ENCODE results near the gene INO80E.

DNA sequence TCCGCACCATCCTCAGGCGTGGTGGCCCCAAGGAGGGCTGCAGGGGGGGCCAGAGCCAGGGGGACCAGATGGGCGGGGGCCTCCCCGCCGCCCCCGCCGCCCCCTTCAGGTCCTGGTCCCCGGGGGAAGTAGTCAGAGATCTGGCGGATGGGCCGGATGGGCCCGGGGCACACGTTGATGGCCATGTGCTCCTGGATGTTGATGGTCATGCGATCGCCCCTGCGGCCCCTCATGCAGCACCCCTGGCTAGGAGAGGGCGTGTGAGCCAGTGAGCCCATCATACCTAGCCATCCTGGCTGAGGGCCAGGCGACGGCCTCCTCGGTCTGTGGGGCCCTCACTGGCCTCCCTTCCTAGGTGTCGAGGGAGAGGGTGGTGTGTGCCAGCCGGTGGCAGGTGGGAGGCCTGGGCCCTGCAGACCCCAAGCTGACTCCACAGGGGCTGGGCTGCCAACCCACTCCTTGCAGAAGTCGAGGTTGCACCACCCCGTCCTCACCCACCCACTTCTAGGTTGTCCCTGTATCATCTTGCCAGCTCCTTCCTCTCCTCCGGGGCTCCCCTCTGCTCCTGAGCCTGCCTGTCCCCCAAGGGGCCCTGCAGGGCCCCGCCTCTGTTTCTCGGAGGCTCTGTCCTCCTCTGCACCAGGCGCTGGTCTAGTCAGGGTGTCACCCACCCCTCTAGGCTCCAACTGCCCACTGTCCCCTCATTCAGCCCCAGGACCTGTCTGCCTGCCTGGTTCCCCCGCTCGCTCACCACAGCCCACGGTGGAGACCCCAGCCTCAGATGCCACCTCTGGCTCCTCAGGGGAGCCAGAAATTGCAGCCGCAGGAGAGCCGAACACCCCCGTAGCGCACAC is 14.2 kb downstream of the INO80E start:
- TF ChIP-seq, protein P1, sequence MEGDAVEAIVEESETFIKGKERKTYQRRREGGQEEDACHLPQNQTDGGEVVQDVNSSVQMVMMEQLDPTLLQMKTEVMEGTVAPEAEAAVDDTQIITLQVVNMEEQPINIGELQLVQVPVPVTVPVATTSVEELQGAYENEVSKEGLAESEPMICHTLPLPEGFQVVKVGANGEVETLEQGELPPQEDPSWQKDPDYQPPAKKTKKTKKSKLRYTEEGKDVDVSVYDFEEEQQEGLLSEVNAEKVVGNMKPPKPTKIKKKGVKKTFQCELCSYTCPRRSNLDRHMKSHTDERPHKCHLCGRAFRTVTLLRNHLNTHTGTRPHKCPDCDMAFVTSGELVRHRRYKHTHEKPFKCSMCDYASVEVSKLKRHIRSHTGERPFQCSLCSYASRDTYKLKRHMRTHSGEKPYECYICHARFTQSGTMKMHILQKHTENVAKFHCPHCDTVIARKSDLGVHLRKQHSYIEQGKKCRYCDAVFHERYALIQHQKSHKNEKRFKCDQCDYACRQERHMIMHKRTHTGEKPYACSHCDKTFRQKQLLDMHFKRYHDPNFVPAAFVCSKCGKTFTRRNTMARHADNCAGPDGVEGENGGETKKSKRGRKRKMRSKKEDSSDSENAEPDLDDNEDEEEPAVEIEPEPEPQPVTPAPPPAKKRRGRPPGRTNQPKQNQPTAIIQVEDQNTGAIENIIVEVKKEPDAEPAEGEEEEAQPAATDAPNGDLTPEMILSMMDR (IDR thresholded peaks at IDR 0.05): no peak
- TF ChIP-seq, protein P2, sequence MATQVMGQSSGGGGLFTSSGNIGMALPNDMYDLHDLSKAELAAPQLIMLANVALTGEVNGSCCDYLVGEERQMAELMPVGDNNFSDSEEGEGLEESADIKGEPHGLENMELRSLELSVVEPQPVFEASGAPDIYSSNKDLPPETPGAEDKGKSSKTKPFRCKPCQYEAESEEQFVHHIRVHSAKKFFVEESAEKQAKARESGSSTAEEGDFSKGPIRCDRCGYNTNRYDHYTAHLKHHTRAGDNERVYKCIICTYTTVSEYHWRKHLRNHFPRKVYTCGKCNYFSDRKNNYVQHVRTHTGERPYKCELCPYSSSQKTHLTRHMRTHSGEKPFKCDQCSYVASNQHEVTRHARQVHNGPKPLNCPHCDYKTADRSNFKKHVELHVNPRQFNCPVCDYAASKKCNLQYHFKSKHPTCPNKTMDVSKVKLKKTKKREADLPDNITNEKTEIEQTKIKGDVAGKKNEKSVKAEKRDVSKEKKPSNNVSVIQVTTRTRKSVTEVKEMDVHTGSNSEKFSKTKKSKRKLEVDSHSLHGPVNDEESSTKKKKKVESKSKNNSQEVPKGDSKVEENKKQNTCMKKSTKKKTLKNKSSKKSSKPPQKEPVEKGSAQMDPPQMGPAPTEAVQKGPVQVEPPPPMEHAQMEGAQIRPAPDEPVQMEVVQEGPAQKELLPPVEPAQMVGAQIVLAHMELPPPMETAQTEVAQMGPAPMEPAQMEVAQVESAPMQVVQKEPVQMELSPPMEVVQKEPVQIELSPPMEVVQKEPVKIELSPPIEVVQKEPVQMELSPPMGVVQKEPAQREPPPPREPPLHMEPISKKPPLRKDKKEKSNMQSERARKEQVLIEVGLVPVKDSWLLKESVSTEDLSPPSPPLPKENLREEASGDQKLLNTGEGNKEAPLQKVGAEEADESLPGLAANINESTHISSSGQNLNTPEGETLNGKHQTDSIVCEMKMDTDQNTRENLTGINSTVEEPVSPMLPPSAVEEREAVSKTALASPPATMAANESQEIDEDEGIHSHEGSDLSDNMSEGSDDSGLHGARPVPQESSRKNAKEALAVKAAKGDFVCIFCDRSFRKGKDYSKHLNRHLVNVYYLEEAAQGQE (IDR thresholded peaks at IDR 0.05; ENCODE audit: insufficient read depth in 1 of 2, low read depth in 2 of 2, low read length in 1 of 2): no peak
